Brain microvascular endothelial cell (primary cell): ENCODE results near the gene AMN.

Experiments
- DNase-seq: peaks from one replicate; pipeline ENCODE4 v3.0.0-alpha.2; 2020
- H3K27ac ChIP-seq: fragments of 250-450 bp; sonication (Bioruptor Pico); 2 replicates; pipeline ENCODE4 v1.5.1; 2020; ENCODE audit warnings: mild to moderate bottlenecking, moderate library complexity
- H3K27me3 ChIP-seq: fragments of 250-450 bp; sonication (Bioruptor Pico); replicated peaks from 2 replicates; pipeline ENCODE4 v1.5.1; 2020; ENCODE audit warnings: mild to moderate bottlenecking
- H3K36me3 ChIP-seq: fragments of 250-450 bp; sonication (Bioruptor Pico); replicated peaks from 2 replicates; pipeline ENCODE4 v1.5.1; 2020; ENCODE audit warnings: mild to moderate bottlenecking
- H3K4me3 ChIP-seq: 2 replicates; pipeline ENCODE4 v1.5.1; 2011; ENCODE audit warnings: low read depth, mild to moderate bottlenecking, control low read depth, low read length, moderate library complexity
- CTCF ChIP-seq: IDR thresholded peaks from 2 replicates; pipeline ENCODE4 v1.5.1; 2011; ENCODE audit warnings: low read depth, mild to moderate bottlenecking, moderate library complexity, low read length, control low read depth, inconsistent platforms; ENCODE audit errors: missing control alignments
- in situ Hi-C: cut with HindIII; loops from 2 replicates; pipeline ENCODE4 v1.10.0; 2017; ENCODE audit warnings: low sequenced_read_pairs, low pct_ligation_motif_present

The AMN gene

DNA sequence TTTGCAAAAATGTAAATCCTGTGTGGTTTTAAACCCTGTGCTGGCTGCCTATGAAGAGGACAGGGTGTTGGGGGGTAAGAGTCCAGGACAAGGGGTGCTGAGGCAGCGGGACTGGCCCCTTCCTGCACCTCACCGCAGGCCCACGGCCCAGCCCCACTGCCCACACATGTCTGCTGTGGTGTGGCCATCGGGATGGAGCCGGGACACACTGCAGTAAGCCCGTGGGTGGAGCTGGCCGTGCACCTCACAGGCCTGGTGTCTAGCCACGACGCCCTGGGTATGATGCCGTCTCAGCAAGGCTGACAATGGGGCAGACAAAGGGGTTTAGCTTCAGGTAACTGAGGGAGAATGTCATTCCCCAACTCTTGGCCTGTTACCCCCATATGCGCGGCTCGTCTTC, 19.6 kb downstream of the AMN start:
- H3K4me3 ChIP-seq = no peak overlapping the region
- no peaks in the 10 kb centered on the region for H3K27me3 ChIP-seq
- no peak for DNase-seq
- H3K36me3 ChIP-seq = peaks cover 91% of the 10 kb centered on the region
- no peak overlapping the region for H3K27ac ChIP-seq
- TF ChIP-seq CTCF = no peak
- in situ Hi-C loops = no loop called here

DNA sequence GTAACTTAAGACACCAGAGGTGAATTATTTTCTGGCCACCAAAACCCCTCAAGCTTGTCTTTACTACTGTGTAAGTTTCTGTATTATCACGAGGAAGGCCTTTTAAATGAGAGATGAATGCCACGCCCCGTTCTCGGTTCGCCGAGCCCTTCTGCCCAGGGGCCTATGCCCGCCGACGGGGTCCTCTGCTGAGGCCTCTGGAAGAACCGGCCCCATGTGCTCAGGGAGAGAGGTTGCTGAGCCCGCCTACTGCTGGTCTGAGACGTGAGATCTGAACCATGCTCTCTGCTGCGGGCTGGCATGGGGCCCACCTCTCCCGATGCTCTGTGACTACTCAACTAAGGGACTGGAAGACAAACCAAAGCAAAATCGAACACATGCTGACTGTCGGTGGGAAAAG, 21.0 kb downstream of the AMN start:
- in situ Hi-C loops = no loop called here
- TF ChIP-seq CTCF = no peak

GRCh38 chr14:102943979-102944378, 21.5 kb downstream of the AMN start:
- in situ Hi-C loops = no loop called here
- TF ChIP-seq CTCF = no peak
- DNase-seq = no peak
- Histone ChIP-seq H3K36me3 (peaks cover 91% of the 10 kb centered on the region), H3K4me3 (no peak overlapping the region), H3K27me3 (no peaks in the 10 kb centered on the region), H3K27ac (no peak overlapping the region)

More for the DNA sequence above, 21.0 kb downstream of the AMN start:
- Histone ChIP-seq H3K36me3 (peaks cover 90% of the 10 kb centered on the region), H3K4me3 (no peak overlapping the region), H3K27me3 (no peaks in the 10 kb centered on the region), H3K27ac (no peak overlapping the region)
- no peak for DNase-seq

DNA sequence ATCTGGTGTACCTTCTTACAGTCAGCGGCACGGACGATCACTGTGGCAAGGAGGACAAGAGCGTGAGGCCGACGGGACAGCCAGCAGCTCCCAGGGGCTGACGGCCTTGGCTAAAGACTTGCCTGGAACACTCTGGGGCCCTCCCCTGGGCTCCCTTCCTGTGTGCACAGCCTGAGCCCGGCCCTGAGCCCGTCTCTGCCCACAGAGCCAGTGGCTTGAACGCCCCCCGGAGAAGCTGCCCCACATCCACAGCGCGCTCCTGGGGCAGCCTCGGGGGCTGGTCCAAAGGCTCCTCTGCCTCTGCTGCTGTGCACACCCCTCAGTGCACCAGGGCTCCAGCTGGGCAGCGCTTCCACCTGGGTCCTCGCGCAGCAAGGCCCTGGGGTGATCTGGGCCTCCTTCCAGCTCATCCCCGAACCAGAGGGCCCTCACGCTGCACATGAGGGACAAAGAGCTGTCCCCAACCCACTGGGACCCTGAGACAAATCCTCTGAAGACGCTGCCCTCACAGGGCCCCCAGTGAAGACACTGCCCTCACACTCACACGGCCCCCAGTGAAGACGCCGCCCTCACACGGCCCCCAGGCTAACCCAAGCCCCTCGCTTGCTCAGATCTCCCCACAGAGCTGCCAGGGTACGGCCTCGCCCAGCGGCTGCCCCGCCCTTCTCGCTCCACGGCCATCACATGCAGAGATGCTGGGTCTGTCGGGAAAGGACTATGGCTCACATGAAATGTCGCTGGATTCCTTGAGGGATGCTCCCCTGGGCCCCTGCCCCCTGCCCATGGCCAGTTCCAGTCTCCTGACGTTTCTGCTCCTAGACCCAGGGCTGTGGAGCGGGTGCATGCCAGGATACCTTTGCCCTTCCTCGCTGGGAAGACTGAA, 22.2 kb downstream of the AMN start:
- no peaks in the 10 kb centered on the region for H3K27me3 ChIP-seq
- no peak for TF ChIP-seq CTCF
- H3K36me3 ChIP-seq = peaks cover 91% of the 10 kb centered on the region
- DNase-seq = no peak
- no peak overlapping the region for H3K27ac ChIP-seq
- in situ Hi-C loops = no loop called here
- H3K4me3 ChIP-seq = no peak overlapping the region

DNA sequence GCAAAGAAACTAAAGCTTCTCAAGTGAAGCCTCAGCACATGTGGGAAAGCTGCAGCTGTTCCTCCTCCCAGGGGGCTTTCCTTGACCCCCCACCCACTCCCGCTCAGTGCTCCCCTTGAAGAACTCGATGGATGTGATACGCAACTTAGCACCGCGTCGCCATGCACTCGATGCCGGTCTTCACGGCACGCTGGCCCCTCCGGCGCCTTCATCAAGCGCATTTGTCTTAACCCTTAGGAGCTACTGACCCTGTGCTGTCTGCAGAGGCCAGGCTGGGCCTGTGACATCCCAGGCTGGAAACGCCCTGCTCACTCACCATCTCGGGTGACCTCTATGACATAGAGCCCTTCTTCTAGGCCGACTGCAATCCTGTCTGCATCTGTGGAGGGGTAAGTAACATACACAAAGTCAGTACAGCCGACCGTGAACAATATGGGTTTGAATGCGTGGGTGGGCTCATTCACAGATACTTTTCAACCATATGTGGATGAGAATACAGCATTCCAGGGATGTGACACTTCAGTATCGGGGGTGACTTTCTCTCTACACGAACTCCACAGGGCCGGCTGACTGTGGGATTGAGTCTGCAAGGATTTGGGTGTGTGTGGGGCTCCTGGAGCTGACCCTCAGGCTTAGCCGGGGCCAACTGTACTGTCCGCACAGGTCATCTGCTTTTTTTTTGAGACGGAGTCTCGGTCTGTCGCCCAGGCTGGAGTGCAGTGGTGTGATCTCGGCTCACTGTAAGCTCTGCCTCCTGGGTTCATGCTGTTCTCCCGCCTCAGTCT, 23.1 kb downstream of the AMN start:
- H3K4me3 ChIP-seq = no peak overlapping the region
- no peaks in the 10 kb centered on the region for H3K27me3 ChIP-seq
- TF ChIP-seq CTCF = no peak
- in situ Hi-C loops = no loop called here
- H3K27ac ChIP-seq = no peak overlapping the region
- peaks cover 91% of the 10 kb centered on the region for H3K36me3 ChIP-seq
- no peak for DNase-seq
